GM12878 (cell line): ENCODE results near the gene SBNO2. TPM values are rescaled to one million over a fixed set of nuclear protein-coding genes. Genes with fewer than 3 reads are reported as not detected.
A peak's percentile ranks its signal among the peaks of the same experiment; 100 is the strongest.

Experiments used
- ATAC-seq: fragments of 200-7000 bp; cut with Tn5 transposase; 3 replicates; pipeline ENCODE4 v1.9.1; 2020; ENCODE audit warnings: mild to moderate bottlenecking, moderate library complexity
- BruUV-seq: library from RNA; stranded (reverse); fragments of 400-500 nt; replicated peaks from 2 replicates; lab custom pipeline; 2021; lab: Mats Ljungman, UMichigan
- CTCF ChIA-PET: fragments of 300-600 bp; sonication (Branson Sonifier 250); formaldehyde crosslinking; extraction: SDS; loops from one replicate; lab custom pipeline; 2021; ENCODE audit warnings: inconsistent platforms; lab: Yijun Ruan, JAX
- POLR2A ChIA-PET: fragments of 350-600 bp; formaldehyde crosslinking; extraction: SDS; loops from one replicate; lab custom pipeline; 2021; ENCODE audit warnings: inconsistent platforms; lab: Charles Lee
- RAD21 ChIA-PET: fragments of 300-600 bp; sonication (Branson Sonifier 250); formaldehyde crosslinking; loops from one replicate; lab custom pipeline; 2023; ENCODE audit warnings: antibody characterized with exemption; ENCODE audit not compliant: unreplicated experiment; lab: Charles Lee
- SMC1A ChIA-PET: fragments of 300-600 bp; sonication (Branson Sonifier 250); formaldehyde crosslinking; loops from one replicate; lab custom pipeline; 2023; ENCODE audit not compliant: unreplicated experiment, uncharacterized antibody; lab: Charles Lee
- DNase-seq: peaks from one replicate; pipeline ENCODE4 v3.0.0-alpha.2; 2011; ENCODE audit warnings: low read depth, low spot score
- FAIRE-seq: peaks from 3 replicates; lab custom pipeline; 2011; peaks lifted over from hg19 to GRCh38; lab: Jason Lieb, UNC
- H2AFZ ChIP-seq: 2 replicates; pipeline ENCODE4 v1.6.0; 2011; ENCODE audit warnings: low read depth, low read length, control low read depth; ENCODE audit not compliant: control insufficient read depth
- H3K27ac ChIP-seq: 2 replicates; pipeline ENCODE4 v1.5.1; 2011; ENCODE audit warnings: control low read depth; ENCODE audit not compliant: control insufficient read depth, insufficient read depth
- H3K27me3 ChIP-seq, 2 experiments: replicated peaks in 1 of 2; 2 replicates each; pipeline versions ENCODE4 v1.6.0 to v1.6.1; 2011; ENCODE audit warnings: low read length in 1 of 2; ENCODE audit not compliant: control insufficient read depth in 2 of 2, insufficient read depth in 2 of 2
- H3K36me3 ChIP-seq, 2 experiments: 2 replicates each; pipeline ENCODE4 v1.5.1; 2011; ENCODE audit warnings: low read length in 1 of 2; ENCODE audit not compliant: control insufficient read depth in 2 of 2, insufficient read depth in 2 of 2
- H3K4me1 ChIP-seq: 2 replicates; pipeline ENCODE4 v1.6.1; 2011; ENCODE audit warnings: mild to moderate bottlenecking, low read length, moderate library complexity, mixed read lengths; ENCODE audit not compliant: control insufficient read depth, insufficient read depth
- H3K4me2 ChIP-seq: 2 replicates; pipeline ENCODE4 v1.6.0; 2011; ENCODE audit warnings: control low read depth; ENCODE audit not compliant: control insufficient read depth, insufficient read depth
- H3K4me3 ChIP-seq: fragments of 200-600 bp; sonication (generic); 2 replicates; pipeline ENCODE4 v1.5.1; 2016
- H3K79me2 ChIP-seq: 2 replicates; pipeline ENCODE4 v1.6.0; 2011; ENCODE audit warnings: low read length; ENCODE audit not compliant: control insufficient read depth, insufficient read depth
- H3K9ac ChIP-seq: 2 replicates; pipeline ENCODE4 v1.8.0; 2011; ENCODE audit warnings: low read length, control low read depth, mixed read lengths; ENCODE audit not compliant: control insufficient read depth, insufficient read depth
- H3K9me3 ChIP-seq: replicated peaks from 3 replicates; pipeline ENCODE4 v1.5.1; 2011; ENCODE audit warnings: mild to moderate bottlenecking, low read length; ENCODE audit not compliant: control insufficient read depth, insufficient read depth
- H4K20me1 ChIP-seq: 2 replicates; pipeline ENCODE4 v1.6.0; 2011; ENCODE audit not compliant: control insufficient read depth, insufficient read depth
- MLLT1 ChIP-seq: fragments of 450-650 bp; IDR thresholded peaks from 2 replicates; pipeline ENCODE4 v1.6.1; 2016; ENCODE audit warnings: mild to moderate bottlenecking
- MTA2 ChIP-seq: fragments of 450-650 bp; IDR thresholded peaks from 2 replicates; pipeline ENCODE4 v1.6.1; 2016; ENCODE audit warnings: low read depth, mild to moderate bottlenecking, moderate library complexity
- NKRF ChIP-seq: fragments of 450-650 bp; conservative IDR thresholded peaks from 2 replicates; pipeline ENCODE4 v1.6.1; 2017; ENCODE audit warnings: mild to moderate bottlenecking, moderate library complexity
- NR2C1 ChIP-seq: fragments of 450-650 bp; IDR thresholded peaks from 2 replicates; pipeline ENCODE4 v1.6.1; 2017; ENCODE audit warnings: antibody characterized with exemption, mild to moderate bottlenecking, moderate library complexity
- NR2F1 ChIP-seq: fragments of 450-650 bp; conservative IDR thresholded peaks from 2 replicates; pipeline ENCODE4 v1.6.1; 2017; ENCODE audit warnings: mild to moderate bottlenecking
- SREBF1 ChIP-seq: IDR thresholded peaks from 2 replicates; pipeline ENCODE4 v1.6.1; 2012; ENCODE audit warnings: mild to moderate bottlenecking, low read length
- TCF12 ChIP-seq: IDR thresholded peaks from 2 replicates; pipeline ENCODE4 v1.6.1; 2011; ENCODE audit warnings: low read depth, mild to moderate bottlenecking, low read length
- TCF7 ChIP-seq: IDR thresholded peaks from 2 replicates; pipeline ENCODE4 v1.6.1; 2014; ENCODE audit warnings: antibody characterized with exemption, borderline replicate concordance
- ZBTB33 ChIP-seq: fragments of 450-650 bp; IDR thresholded peaks from 2 replicates; pipeline ENCODE4 v1.6.1; 2017; ENCODE audit warnings: mild to moderate bottlenecking
- ZNF622 ChIP-seq: fragments of 450-650 bp; IDR thresholded peaks from 2 replicates; pipeline ENCODE4 v1.6.1; 2017; ENCODE audit warnings: mild to moderate bottlenecking, inconsistent platforms
- WGBS: methylation state at CpG from one replicate; pipeline ENCODE4 v1.1.6; 2016; ENCODE audit warnings: low lambda C conversion rate; ENCODE audit not compliant: insufficient replicate concordance, insufficient coverage; ENCODE audit errors: missing lambda C conversion rate; 5-methylcytosine and 5-hydroxymethylcytosine counted together
- in situ Hi-C: fragments of 300-500 bp; cut with MboI; formaldehyde crosslinking; loops from 9 replicates; pipeline ENCODE4 v1.14.3; 2018; ENCODE audit warnings: mixed read lengths
- intact Hi-C: fragments of 100-400 bp; cut with micrococcal nuclease; formaldehyde crosslinking; loops from one replicate; pipeline ENCODE4 v1.14.2; 2022; ENCODE audit not compliant: unreplicated experiment
- polyA plus RNA-seq, 11 experiments: library from polyadenylated mRNA; depleted of rRNA in 4 of 11; unstranded in 6 of 11; stranded (reverse) in 5 of 11; fragments of >200 nt; fragmentation: Nextera tagmentation in 4 of 11; fragmentation: Illumina TruSeq in 1 of 11; extraction: Ambion mirVana in 4 of 11; extraction: Trizol in 1 of 11; gene quantifications; 1 replicate in 1 of 11; 2 replicates in 10 of 11; pipeline versions ENCODE4 v1.2.1 to v1.2.3, GENCODE V29; 2011 to 2016; ENCODE audit warnings: inconsistent platforms in 2 of 11, missing spikeins in 2 of 11, low read depth in 1 of 11
- total RNA-seq, 4 experiments: library from RNA; depleted of rRNA in 3 of 4; stranded (reverse); fragments of >200 nt in 3 of 4; fragmentation: Illumina TruSeq in 1 of 4; extraction: Trizol in 1 of 4; gene quantifications; 2 replicates each; pipeline versions ENCODE4 v1.2.1 to v1.2.3, GENCODE V29; 2013 to 2021

SBNO2 gene
- total and polyA plus RNA-seq, 10 of the 15 experiments (the other 5 are each of a cell fraction or from before 2014, with no cell fraction given), result 0.08 to 44.6 (median 5.4) TPM

GRCh38 chr19:1173159-1173844 lies 766 bp downstream of the SBNO2 start:
- Histone ChIP-seq H3K27me3 (no peaks in the 10 kb centered on the region), H3K4me2 (peak overlapping the region; percentile 85), H3K4me1 (peaks cover 16% of the 10 kb centered on the region), H3K9ac (peak overlapping the region; percentile 96), H3K36me3 (peaks cover 0 to 3% of the 10 kb centered on the region in 2 experiments; a peak in 2 of 4 replicates), H3K4me3 (peak overlapping the region; percentile 95), H2AFZ (no peak overlapping the region; the same call in 1 of the 2 replicates), H3K9me3 (no peaks in the 10 kb centered on the region), H3K79me2 (peaks cover 49% of the 10 kb centered on the region), H4K20me1 (no peaks in the 10 kb centered on the region), H3K27ac (peak overlapping the region; percentile 83)
- SMC1A ChIA-PET, result interaction anchor here (2.0 kb wide), 1 partner anchor 40 kb away, joined by 7 read pairs; no protein-coding TSS in a partner anchor
- POLR2A ChIA-PET, result interaction anchor here (0.6 kb wide), 1 partner anchor 91 kb away, joined by 5 read pairs; no protein-coding TSS in a partner anchor
- no TSS peak for BruUV-seq
- FAIRE-seq (no peak), DNase-seq (no peak), ATAC-seq (peak; percentile 10; the same call in 2 of the 3 replicates)
- TF ChIP-seq TCF12 (no peak), NKRF (no peak), NR2F1 (peak; percentile 91), TCF7 (no peak), MTA2 (peak; percentile 48; the same call in 1 of the 2 replicates), NR2C1 (peak; percentile 92), ZNF622 (no peak), SREBF1 (no peak), MLLT1 (peak; percentile 15; the same call in 1 of the 2 replicates), ZBTB33 (no peak)
- under 1% methylated on average over 42 of the region's 47 CpGs for WGBS
- CTCF ChIA-PET, result interaction anchor here (1.0 kb wide), 1 partner anchor 68 kb away, joined by 3 read pairs; the partner anchor contains the start of gene ATP5F1D
- intact Hi-C loops, result loop anchor here (5.0 kb wide), 1 partner anchor 41 kb away; no protein-coding TSS in a partner anchor
- RAD21 ChIA-PET, result no interaction called here
- in situ Hi-C loops, result no loop called here
